NCI-H526 (cell line): ENCODE data around the gene SRC.

Experiments
- DNase-seq, 2 experiments: peaks; one replicate each; lab custom pipeline; 2025; lab: John Stamatoyannopoulos, UW

SRC gene

GRCh38 chr20:37396416-37397075 is 50.6 kb downstream of the SRC start:
- peak; percentile 95 to 97 for DNase-seq

DNA sequence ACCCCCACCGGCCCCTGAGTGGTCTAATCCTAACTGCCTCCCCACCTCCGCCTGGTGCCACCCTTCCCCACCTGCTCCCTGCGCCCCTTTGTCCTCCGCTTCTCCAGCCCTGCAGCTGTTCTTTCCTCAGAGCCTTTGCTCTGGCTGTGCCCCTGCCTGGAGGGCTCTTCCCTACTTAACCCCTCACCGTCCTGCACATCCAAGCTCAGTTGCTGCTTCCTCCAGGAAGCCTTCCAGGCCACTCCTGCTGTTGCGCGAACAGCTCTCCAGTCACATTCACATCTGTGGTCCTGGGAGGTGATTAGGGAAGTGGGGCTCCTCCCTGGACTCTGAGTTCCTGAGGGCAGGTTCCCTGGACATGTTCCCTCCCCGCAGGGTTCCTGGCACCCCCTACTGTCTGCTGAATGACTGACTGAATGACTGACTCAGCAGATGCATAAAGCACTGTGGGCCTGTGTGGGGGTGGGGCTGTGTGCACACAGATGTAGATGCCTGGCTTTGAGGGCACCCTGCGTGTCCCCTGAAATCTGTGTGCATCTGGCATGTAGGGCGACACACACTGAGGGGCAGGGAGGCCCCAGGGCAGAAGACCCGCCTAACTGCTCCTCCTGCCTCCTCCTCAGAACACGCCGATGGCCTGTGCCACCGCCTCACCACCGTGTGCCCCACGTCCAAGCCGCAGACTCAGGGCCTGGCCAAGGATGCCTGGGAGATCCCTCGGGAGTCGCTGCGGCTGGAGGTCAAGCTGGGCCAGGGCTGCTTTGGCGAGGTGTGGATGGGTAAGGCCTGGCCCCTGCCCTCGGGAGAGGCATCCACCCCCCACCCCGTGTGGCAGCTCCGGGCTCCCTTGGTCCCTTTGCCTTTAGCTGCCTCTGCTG is 51.4 kb downstream of the SRC start:
- DNase-seq = peak in 1 of 2 experiments; percentile 54

DNA sequence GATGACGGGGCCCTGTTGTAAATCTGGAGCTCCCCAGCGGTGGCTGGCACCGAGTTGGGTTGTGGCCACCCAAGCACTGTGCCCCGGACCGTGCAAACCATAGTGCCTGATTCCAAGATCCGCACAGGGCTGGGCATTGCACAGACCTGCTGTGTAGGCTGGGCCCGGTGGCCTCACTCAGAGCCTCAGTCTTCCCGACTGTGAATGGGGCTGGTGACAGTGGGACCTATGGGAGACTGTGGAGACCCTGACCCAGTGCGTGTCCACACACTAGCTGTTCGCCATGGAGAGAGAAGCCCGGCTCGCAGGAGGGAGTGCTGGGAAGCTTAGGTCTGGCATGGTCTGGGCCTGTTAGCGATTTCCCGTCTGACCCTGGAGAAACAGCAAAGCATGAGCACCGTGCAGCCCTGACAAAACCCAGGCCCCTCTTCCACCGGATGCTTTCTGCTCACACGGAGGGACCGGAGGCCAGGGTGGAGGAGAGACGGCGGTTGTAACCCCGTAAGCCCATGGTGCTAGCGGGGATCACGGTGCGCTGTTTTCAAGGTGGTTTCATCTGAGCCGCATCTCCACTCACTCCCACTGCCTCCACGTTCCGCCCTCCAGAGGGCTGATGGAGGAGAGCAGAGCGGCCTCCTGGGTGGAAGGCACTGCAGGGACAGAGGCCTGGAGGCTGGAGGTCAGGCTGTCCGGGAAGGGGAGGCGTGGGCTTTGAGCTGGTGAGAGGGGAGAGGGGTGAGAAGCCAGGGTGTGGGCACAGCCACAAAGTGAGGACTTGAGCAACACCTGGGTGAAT is 52.2 kb downstream of the SRC start:
- DNase-seq = no peak

- DNase-seq = no peak
Observed at GRCh38 chr20:37398750-37399621, 53.0 kb downstream of the SRC start.

DNA sequence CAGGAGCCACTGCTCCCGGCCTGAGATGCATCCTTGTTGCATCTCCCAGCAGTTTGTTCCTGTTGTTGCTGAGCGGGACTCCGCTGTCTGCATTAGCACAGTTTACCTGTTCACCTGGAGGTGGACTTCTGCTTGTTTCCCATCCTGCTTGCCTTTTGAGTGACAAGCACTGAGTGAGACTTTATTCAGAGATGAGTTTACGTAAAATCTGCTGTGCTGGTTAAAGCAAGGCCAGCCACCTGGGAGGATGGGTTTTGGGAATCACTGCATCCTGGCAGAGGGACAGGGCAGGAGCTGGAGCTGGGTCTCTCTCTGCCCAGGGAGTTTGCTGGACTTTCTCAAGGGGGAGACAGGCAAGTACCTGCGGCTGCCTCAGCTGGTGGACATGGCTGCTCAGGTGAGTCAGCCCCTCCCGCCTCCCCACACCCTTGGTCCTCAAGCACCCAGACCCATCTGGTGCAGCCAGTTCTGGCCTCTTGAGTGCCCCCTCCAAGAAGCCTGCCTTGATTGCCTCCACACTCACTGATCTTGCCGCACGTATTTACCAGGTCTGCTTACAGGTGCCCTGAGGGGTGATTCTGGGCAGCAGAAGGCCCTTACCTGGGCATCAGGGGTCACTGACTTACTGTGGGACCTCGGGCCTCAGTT is 55.5 kb downstream of the SRC start:
- no peak for DNase-seq

GRCh38 chr20:37401930-37402675 is 56.2 kb downstream of the SRC start:
- no peak for DNase-seq

- no peak for DNase-seq
Observed at GRCh38 chr20:37403107-37404033, 57.4 kb downstream of the SRC start.

DNA sequence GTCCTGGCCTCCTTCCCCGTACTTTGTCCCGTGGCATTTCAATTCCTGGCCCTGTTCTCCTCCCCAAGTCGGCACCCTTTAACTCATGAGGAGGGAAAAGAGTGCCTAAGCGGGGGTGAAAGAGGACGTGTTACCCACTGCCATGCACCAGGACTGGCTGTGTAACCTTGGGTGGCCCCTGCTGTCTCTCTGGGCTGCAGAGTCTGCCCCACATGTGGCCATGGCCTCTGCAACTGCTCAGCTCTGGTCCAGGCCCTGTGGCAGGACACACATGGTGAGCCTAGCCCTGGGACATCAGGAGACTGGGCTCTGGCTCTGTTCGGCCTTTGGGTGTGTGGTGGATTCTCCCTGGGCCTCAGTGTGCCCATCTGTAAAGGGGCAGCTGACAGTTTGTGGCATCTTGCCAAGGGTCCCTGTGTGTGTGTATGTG is 58.5 kb downstream of the SRC start:
- no peak for DNase-seq

DNA sequence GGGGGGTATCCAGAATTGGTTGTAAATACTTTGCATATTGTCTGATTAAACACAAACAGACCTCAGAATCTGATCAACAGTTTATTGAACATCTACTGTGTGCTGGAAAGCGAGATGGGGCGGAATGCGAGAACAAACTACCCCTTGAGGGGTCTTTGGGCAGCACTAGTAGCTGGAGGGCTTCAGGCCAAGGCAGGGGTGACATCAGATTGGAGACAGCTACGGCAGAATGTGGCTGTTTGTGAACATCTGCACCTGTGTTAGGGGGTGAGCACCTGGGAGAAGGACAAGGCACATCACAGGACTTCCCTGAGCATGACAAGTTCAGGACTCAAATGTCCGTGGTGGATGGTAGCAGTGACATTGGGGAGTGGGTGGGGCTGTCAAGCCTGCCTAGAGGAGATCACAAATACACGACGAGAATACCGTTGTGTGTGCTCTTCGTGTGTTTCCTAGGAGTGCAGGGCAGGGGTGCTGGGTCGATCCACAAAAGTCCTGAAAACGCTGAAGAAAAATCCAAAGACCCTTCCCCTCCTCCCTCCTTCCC is 59.5 kb downstream of the SRC start:
- no peak for DNase-seq

DNA sequence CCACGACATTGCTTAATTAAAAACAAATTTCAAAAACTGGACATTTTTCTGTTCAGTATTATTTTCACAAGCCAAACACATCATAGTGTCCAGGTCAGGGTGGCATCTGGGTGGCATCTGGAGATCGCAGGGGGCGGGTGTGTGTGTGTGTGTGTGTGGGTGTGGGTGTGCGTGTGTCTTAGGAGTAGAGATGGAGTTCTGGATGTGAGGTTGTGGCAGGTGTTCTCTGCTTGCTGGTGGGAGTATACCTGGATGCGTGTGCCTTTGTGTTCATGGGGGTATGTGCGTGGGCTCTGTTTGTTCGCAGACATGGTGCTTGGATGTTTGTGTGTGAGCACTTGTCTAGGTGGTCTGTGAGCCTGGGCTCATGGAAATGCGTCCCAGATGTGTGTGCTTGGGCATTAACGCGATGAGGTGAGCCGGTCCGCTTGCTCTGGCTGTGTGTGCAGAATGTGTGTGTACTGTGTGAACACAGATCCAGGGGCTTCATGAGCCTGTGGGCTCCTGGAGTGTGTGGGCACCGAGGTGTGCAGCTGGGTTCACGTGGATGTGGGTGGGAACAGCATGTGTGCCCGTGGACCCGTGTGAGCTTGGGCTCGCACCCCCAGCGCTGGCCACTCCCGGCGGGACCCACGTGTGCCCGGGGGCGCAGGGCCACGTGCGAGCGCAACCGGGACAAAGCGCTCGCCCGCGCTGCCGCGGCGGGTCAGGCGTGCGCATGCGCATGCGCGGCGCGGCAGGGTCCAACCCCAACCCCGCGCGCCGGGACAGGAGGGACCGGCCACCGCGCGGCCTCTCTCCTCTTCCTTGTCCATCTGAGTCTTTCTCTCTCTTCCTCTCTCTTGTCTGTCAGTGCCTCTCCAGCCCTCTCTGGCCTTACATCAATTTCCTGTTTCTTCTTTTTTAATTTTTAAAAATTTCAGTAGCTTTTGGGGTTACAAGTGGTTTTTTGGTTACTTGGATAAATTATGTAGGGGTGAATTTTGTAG is 60.4 kb downstream of the SRC start:
- peak in 1 of 2 experiments; percentile 88 for DNase-seq

GRCh38 chr20:37407019-37407566 is 61.2 kb downstream of the SRC start:
- DNase-seq = no peak

DNA sequence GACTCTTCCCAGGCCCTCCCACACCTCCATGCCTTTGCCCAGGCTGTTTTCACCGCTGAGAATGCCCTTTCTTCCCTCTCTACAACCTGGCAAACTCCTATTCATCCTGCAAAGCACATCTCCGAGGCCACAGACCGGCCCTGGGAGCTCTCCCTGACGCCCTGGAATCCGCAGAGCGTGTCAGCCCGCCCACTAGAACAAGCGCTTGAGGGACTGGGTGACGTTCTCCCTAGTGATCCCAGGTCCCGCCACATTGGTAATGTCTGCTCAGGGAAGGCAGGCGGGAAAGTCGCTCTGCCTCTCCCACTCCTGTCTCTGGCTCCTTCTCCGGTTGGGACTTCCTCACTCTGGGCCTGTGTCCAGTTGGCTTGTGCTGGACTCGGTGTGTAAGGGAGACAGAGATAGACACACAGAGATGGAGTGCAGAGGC is 61.6 kb downstream of the SRC start:
- DNase-seq = peak in 1 of 2 experiments; percentile 32

DNA sequence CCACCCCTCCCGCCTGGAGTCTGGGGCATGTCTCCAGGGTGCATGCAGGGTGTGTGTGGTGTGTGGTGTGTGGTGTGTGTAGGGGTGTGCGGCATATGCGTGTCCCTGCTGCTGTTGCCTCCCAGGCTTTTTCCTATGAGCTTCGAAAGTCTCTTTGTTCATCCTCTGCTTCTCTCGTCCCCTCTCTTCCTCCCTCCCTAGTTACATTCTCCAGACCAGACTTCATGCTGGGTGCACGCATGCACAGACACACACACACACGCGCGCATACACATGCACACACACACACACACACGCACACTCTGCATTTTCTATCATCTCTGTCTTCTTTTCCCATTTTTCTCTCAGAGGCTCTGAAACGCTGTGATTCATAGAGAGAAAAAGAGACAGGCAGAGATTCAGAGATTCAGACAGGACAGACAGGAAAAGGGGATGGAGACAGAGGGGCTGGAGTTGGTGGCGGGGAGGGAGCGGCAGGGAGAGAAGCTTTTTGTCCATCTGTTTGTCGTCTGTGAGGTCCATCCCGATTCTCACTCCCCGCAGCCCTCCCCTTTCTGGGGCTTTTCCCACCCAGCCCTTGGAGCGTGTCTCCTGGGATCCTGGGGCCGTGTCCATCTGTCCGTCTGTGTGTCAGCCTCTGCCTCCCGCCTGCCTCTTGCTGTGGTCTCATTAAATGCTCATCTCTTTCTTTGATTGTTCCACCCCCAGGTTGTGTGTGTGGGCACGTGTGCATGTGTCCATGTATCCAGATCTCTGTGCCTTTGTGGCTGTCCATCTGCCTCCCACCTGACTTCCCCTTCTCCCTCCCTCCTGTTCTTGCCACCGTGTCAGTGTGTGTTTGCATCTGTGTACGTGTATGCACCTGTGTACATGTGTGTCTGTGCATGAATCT is 62.6 kb downstream of the SRC start:
- no peak for DNase-seq

DNA sequence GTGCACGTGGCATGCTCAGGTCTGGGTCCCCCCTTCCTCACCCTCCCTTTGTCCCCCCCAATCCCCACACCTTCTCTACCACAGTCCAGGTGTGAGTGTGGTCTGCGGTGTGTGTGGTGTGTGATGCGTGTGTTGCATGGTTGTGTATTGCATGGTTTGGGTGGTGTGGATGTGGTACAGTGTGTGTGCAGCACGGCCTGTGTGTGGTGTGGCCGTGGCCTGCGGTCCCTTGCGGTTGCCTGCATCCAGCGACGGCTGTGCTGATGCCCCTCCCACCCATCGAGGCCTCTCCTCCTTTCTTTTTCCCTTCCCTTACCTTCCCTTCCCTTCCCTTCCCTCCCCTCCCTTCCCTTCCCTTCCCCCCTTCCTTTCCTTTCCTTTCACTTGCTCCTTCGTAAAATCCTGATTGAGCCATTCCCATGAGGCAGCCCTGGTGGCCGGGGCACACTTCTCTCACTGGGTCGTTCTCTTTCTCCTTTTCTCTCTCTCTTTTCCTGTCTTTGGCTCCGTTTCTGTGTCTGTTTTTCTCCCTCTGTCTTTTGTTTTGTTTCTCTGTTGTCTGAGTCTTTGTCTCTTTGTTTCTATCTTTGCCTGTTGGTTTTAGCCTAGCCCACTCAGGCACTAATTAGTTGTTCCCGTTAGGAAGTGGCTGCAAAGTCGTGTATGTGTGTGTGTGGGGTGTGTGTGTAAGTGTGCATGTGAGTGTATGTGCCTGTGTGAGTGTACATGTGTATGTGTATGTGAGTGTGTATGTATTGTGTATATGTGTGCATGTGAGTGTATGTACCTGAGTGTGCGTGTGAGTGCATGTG is 65.7 kb downstream of the SRC start:
- DNase-seq = no peak

DNA sequence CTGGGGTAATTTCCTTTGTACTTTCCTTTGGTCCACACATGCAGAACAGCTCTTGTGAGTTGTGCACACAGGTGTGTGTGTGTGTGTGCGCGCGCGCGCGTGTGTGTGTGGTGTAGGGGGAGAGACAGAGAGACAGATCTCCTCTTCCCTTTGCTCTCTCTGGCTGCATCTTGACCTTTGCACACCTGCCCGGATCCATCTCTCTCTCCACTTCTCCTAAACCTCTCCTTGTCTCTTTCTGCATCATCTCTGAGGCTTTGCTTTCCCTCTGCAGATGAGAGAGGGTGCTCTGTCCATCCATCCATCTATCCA is 67.0 kb downstream of the SRC start:
- no peak for DNase-seq

GRCh38 chr20:37413379-37413778 is 67.4 kb downstream of the SRC start:
- DNase-seq = no peak
